HEK293T (cell line): ENCODE measurements around the gene NT5DC4.

Experiments
- FOXA1 ChIP-seq: fragments of 450-650 bp; IDR thresholded peaks from 2 replicates; pipeline ENCODE4 v1.6.1; 2016; ENCODE audit warnings: mild to moderate bottlenecking
- FOXM1 ChIP-seq: fragments of 450-650 bp; IDR thresholded peaks from 2 replicates; pipeline ENCODE4 v1.6.1; 2017; ENCODE audit warnings: mild to moderate bottlenecking, borderline replicate concordance
- SP1 ChIP-seq: fragments of 450-650 bp; IDR thresholded peaks from 2 replicates; pipeline ENCODE4 v1.6.1; 2017
- SUZ12 ChIP-seq: fragments of 450-650 bp; IDR thresholded peaks from 2 replicates; pipeline ENCODE4 v1.6.1; 2016; ENCODE audit warnings: mild to moderate bottlenecking

GRCh38 chr2:112749755-112750559 lies 29.1 kb downstream of the NT5DC4 start:
- no peak for TF ChIP-seq FOXM1
- TF ChIP-seq FOXA1, result no peak
- no peak for TF ChIP-seq SUZ12
- TF ChIP-seq SP1, result no peak
